Glutamatergic neuron (in vitro differentiated cells): ENCODE data around the gene FANK1. TPM values are rescaled to one million over a fixed set of nuclear protein-coding genes. Genes with fewer than 3 reads are reported as not detected.

Experiments used
- DNase-seq: peaks from one replicate; pipeline ENCODE4 v3.0.0; 2022
- H3K27ac Mint-ChIP-seq: one replicate; pipeline ENCODE4 v1.8.0; 2020; ENCODE audit warnings: mild to moderate bottlenecking, mixed read lengths, inconsistent platforms; ENCODE audit not compliant: unreplicated experiment
- H3K27me3 Mint-ChIP-seq: one replicate; pipeline ENCODE4 v1.8.0; 2020; ENCODE audit warnings: mild to moderate bottlenecking, moderate library complexity, mixed read lengths, inconsistent platforms; ENCODE audit not compliant: unreplicated experiment
- H3K36me3 Mint-ChIP-seq: one replicate; pipeline ENCODE4 v1.8.0; 2020; ENCODE audit warnings: mild to moderate bottlenecking, mixed read lengths, inconsistent platforms; ENCODE audit not compliant: unreplicated experiment
- H3K4me1 Mint-ChIP-seq: one replicate; pipeline ENCODE4 v1.8.0; 2020; ENCODE audit warnings: mild to moderate bottlenecking, low read depth, mixed read lengths, inconsistent platforms; ENCODE audit not compliant: unreplicated experiment
- H3K4me3 Mint-ChIP-seq: one replicate; pipeline ENCODE4 v1.8.0; 2020; ENCODE audit warnings: mild to moderate bottlenecking, mixed read lengths, inconsistent platforms; ENCODE audit not compliant: unreplicated experiment
- H3K9me3 Mint-ChIP-seq: one replicate; pipeline ENCODE4 v1.8.0; 2020; ENCODE audit warnings: mild to moderate bottlenecking, moderate library complexity, mixed read lengths, inconsistent platforms; ENCODE audit not compliant: unreplicated experiment
- CTCF ChIP-seq: fragments of 200-600 bp; sonication (generic); IDR thresholded peaks from one replicate; pipeline ENCODE4 v1.5.0; 2021; ENCODE audit not compliant: partially characterized antibody, unreplicated experiment
- total RNA-seq: library from RNA; stranded (reverse); fragmentation: NEBNext Ultra II Directional; extraction: Animal tissue kit (Norgen Biotek cat#: 25700); gene quantifications from one replicate; pipeline ENCODE4 v1.2.1, GENCODE V29; 2021; ENCODE audit not compliant: unreplicated experiment

The FANK1 gene
- total RNA-seq, 1 donor from 2014 or later, result 0.59 TPM

GRCh38 chr10:126006264-126006663, 109.9 kb downstream of the FANK1 start:
- H3K9me3 Mint-ChIP-seq, result no peaks in the 10 kb centered on the region
- no peak for TF ChIP-seq CTCF
- H3K27ac Mint-ChIP-seq, result no peak overlapping the region
- H3K4me1 Mint-ChIP-seq, result no peaks in the 10 kb centered on the region
- H3K4me3 Mint-ChIP-seq, result no peak overlapping the region
- no peak for DNase-seq
- H3K36me3 Mint-ChIP-seq, result no peaks in the 10 kb centered on the region
- H3K27me3 Mint-ChIP-seq, result peaks cover 2% of the 10 kb centered on the region

GRCh38 chr10:126006906-126007305, 110.5 kb downstream of the FANK1 start:
- Mint-ChIP-seq H3K4me3 (no peak overlapping the region), H3K9me3 (no peaks in the 10 kb centered on the region), H3K36me3 (no peaks in the 10 kb centered on the region), H3K27me3 (peaks cover 2% of the 10 kb centered on the region), H3K4me1 (no peaks in the 10 kb centered on the region), H3K27ac (no peak overlapping the region)
- TF ChIP-seq CTCF, result no peak
- DNase-seq, result no peak

- no peak for TF ChIP-seq CTCF
- Mint-ChIP-seq H3K27me3 (peaks cover 2% of the 10 kb centered on the region), H3K4me3 (no peak overlapping the region), H3K4me1 (no peaks in the 10 kb centered on the region), H3K36me3 (no peaks in the 10 kb centered on the region), H3K9me3 (no peaks in the 10 kb centered on the region), H3K27ac (no peak overlapping the region)
- no peak for DNase-seq
These were observed 113.3 kb downstream of the FANK1 start for GRCh38 chr10:126009650-126010049.

- H3K27me3 Mint-ChIP-seq, result no peaks in the 10 kb centered on the region
- H3K9me3 Mint-ChIP-seq, result no peaks in the 10 kb centered on the region
- no peaks in the 10 kb centered on the region for H3K36me3 Mint-ChIP-seq
- DNase-seq, result no peak
- no peak for TF ChIP-seq CTCF
- H3K27ac Mint-ChIP-seq, result no peak overlapping the region
- no peak overlapping the region for H3K4me3 Mint-ChIP-seq
- no peaks in the 10 kb centered on the region for H3K4me1 Mint-ChIP-seq
These were observed 115.6 kb downstream of the FANK1 start for GRCh38 chr10:126011995-126012394.

- Mint-ChIP-seq H3K4me1 (no peaks in the 10 kb centered on the region), H3K27me3 (no peaks in the 10 kb centered on the region), H3K9me3 (no peaks in the 10 kb centered on the region), H3K27ac (no peak overlapping the region), H3K36me3 (no peaks in the 10 kb centered on the region), H3K4me3 (no peak overlapping the region)
- no peak for DNase-seq
- TF ChIP-seq CTCF, result no peak
These were observed 116.1 kb downstream of the FANK1 start for GRCh38 chr10:126012485-126012884.
